Stimulated activated CD8-positive, alpha-beta memory T cell treated with anti-CD3 and anti-CD28 coated beads, Interleukin-12 subunit alpha, Interleukin-12 subunit beta, amount 100 ng/mL, for 24 hours (primary cell): ENCODE results near the gene LAMTOR5.
"Not testable (repeated sequence)": the region's sequence is repeated elsewhere in the genome, so short reads cannot be mapped to it uniquely, and the experiment has no call there.

Experiments used
- DNase-seq: peaks from one replicate; pipeline ENCODE4 v3.0.0-alpha.2; 2020; ENCODE audit errors: extremely low read depth

LAMTOR5 gene

DNA sequence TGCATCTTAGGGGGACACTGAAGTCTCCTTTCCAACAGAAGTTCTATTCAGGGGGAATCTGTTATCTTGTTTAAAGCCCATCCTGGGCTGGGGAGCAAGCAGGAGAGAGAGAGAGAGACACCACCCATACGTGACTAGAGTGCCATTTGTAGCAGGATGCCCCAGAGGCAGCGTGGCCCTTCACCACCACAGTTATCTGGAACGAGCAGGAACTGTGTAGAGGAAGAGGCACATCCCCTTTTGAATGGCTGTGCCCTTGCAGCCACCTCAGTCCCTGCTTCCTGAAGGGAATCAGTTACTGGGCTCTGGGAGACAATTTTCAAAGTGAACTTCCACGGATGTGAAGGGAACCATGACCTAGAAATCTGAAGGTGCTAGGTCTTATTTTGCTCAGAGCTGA is 19.4 kb upstream of the LAMTOR5 start:
- no peak for DNase-seq

DNA sequence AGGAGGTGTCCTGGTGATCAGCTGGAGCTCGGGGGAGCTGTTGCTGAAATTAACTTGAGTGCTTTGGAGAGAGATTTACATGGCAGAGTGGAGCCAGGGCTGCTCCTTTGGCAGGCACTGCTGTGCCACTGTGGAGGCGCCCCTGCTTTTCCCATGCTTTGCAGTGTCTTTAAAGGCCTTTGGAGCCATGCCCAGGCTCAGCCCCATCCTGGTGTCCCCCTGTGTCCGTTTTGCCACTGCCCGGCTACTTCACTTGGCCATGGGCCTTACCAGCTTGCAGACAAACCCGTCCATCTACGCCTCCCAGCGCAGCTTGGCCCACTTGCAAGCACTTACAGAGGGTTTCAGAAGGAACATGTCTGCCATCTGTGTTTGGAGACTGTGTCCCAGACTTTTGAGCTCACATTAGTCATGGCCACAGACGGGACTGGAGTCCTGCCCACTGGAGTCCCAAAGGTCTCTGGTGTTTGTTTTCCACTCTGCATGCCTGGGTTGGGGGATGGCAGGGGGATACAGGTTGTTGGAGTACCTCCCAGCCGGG is 18.2 kb upstream of the LAMTOR5 start:
- DNase-seq, result no peak

DNA sequence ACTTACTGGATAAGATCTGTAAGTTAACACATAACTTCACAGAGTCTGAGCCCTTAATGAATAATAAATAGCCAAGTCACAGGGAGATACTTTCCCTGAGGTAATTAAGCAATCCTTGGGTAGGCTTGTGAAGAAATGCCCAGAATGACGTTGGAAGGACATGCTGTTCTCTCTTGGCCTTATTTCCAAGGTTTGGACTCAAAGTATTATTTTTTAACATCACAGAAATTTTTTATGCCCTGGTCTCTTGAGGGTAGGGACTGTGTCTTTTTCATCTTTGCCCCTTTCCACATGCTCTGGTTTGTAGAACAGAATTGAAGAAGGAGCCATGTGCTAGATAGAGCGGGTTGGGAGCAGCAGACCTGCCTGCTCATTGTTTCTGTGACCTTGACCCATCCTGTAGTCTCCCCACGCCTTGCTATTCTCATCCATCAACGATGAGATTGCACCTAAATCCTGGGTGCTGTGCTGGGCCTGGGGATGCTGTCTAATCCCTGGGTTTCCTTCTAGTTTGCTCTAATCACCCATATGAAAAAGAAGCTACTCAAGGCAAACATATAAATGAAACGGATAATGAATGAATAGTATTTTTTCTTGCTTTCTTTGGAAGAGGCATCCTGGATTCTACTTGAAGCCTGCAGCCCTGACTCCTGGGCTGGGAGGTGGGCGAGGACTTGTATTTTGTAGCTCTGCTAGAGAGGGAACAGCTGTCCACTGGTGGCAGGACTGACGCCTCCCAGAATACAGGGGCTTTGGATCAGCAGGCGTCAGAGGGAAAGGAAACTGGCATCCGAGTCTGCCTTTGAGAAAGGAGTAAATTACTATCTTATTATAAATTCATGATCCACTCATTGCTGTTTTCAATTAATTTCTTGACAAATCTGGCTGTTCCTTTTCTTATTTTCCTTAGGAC is 17.5 kb upstream of the LAMTOR5 start:
- no peak for DNase-seq

DNA sequence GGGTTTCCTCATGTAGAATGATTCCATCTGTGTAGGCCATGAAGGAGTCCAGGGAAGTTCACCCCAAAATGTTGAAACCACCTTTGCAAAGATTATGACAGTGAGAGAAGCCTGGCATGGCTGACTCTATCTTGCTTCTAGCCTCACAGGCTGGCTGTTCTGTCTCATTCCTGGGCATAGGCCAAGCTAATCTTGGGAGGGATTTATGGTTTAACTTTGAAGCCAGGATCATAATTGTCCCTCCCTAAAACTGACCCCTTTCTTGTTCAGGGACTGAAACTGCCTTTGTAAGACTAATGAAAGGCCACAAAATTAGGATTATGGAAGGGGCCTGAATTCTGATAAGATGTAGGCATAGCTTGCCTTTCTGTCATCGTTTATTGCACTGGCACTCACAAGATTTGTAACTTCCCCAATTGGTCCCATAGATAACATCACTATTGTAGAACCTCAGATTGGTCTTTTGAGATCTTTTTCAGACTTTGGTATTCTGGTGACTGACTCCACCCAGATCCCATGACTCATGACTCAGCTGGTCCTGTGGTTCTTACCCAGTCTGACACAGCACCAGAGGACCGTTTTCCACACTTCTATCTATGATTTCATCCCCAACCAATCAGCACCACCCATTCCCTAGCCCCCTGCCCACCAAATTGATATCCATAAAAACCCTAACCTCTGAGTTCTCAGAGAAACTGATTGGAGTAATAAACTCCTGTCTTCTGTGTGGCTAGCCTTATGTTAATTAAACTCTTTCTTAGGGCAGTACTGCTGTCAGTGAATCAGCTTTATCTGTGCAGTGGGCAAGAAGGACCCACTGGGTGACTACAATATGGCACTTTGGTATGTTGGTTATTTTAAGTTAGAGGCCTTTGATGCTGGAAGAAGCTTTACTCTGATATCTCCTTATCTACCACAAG is 13.6 kb upstream of the LAMTOR5 start:
- no peak for DNase-seq

DNA sequence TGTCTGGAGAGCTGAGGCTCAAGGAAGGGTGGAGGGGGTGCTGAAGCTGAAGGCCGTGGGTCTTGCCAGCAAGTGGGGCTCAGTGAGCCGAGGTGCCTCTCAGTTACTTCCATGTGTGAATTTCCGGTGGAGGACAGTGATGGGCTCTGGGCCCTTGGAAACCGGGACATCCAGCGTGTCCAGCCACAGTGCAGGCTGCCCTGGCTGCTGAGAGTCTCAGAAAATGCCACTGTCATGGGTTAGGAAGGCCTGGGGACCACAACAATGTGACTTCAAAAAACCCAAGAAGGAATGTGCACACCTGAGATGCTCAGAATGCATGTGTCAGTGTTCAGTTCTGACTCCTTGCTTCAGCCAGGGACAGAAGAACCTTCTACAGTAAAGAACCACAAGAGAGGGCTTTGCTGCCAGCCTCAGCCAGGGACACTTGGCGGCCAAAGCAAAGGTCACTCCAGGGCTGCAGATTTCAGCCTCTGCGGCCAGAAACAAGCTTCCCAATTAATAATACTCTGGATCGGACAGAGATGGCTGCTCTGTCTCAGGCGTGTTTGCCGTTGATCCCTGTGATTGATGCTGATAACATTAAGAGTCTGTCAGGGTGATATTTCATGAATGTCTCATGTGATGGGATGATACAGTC is 12.6 kb upstream of the LAMTOR5 start:
- DNase-seq, result no peak

DNA sequence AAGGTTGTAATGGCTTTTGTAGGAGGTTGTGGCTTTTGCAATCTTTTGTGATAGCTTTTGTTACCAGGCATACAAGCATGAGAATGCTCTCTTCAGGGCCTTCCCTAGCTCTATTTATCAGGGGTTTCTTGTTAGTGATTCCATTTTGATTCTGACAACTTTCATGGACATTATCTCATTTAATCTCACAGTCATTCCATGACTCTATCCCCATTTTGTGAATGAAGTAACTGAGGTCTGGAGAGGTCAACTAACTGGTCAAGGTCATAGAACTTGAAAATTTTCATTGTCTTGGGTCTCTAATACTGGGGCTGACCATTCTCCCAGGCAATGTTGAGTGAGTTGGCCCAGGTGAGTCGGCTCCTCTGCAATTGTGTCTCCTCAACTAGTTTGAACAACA is 11.2 kb upstream of the LAMTOR5 start:
- DNase-seq, result no peak

DNA sequence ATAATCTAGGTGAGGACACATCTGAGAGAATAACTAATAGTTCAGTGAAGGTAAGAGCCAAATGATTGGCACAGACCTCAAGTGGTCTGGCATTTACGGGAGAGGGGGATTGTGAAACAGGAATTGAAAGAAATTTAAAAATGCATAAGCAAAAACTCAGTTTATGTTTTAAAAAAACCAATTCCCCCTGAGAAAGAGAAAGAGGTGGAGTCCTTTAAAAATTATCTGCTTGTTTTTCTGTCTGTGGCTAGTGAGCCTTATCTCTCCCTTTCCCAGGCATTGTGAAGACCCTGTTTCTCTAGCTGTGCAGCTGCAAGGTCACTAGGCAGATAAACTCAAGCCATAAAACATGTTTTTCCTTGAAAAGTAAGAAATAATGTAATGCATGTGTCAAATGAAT is 5.6 kb upstream of the LAMTOR5 start:
- DNase-seq, result not testable (repeated sequence)

DNA sequence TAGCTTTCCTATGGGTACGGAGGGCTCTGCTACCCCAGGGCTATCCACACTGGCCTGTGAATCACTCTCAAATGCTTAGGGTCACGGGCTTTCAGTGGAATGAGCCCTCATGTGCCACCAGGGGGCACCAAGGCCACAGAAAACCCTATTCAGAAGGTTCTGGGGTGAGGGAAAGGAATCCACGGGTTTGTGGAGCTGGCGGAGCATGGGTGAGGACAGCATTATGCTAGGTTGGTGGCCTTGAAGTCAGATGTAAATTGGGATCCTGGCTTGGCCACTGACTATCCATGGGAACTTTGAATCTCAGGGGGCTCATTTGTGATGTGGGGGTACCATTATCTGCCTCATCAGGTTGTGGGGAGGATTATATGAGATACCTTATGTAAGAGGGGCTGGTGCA is 5.1 kb upstream of the LAMTOR5 start:
- peak; percentile 17 for DNase-seq

DNA sequence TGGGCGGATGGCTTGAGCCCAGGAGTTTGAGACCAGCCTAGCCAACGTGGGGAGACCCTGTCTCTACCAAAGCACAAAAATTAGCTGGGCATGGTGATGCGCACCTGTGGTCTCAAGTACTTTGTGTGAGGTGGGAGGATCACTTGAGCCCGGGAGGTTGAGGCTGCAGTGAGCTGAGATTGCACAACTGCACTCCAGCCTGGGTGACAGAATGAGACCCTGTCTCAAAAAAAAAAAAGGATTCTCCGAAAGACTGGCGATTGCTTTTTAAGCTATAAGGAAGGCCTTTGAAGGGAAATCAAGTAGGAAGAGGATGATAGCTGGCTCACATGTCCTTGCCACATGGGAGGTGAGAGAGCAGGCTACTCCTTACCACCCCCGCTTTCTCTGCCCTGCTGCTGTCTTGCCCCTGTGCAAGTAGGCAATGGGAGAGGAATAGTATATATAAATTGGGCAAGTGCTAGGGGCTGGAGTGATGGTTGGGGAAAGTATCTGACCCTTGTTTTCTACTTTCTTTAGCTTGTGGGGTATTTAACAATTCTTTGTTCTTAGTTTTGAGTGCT is 3.8 kb upstream of the LAMTOR5 start:
- DNase-seq, result no peak

DNA sequence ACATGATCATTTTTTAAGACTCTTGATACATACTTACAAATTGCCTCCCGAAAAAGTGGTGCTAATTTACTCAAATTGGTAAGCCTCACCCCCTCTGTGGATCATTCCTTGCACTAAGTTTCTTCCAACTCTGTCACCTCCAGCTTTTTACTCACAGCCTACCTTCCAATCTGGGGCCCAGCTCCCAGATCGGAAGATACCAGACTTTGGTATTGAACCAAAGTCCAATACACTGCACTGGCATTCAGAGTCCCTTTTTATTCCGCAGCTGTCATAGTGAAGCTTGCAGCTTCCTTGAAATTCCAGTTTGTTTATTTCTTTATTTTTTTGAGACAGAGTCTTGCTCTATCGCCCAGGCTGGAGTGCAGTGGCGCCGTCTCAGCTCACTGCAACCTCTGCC is 1.8 kb upstream of the LAMTOR5 start:
- DNase-seq, result no peak

DNA sequence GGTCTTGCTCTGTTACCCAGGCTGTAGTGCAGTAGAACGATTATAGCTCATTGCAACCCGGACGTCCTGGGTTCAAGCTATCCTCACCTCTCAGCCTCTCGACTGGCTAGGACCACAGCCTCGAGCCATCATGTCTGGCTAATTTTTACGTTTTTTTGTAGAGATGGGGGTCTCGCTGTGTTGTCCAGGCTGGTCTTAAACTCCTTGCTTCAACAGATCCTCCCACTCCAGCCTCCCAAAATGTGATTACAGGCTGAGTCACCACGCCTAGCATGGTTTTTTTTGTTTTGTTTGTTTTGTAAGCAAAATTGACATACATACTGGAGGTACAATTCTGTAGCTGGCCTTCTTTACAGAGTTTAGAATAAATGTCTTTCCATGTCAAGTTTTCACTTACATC is 994 bp upstream of the LAMTOR5 start:
- DNase-seq, result no peak

DNA sequence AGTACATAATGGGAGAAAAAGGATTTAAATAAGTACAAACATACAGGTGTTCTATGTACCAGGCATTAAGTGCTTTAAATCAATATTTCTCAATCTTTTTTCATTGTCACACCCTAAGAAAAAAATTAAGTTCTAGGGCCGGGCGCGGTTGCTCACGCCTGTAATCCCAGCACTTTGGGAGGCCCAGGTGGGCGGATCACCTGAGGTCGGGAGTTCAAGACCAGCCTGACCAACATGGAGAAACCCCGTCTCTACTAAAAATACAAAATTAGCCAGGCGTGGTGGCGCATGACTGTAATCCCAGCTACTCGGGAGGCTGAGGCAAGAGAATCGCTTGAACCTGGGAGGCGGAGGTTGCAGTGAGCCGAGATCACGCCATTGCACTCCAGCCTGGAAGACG is 1.1 kb downstream of the LAMTOR5 start:
- not testable (repeated sequence) for DNase-seq

DNA sequence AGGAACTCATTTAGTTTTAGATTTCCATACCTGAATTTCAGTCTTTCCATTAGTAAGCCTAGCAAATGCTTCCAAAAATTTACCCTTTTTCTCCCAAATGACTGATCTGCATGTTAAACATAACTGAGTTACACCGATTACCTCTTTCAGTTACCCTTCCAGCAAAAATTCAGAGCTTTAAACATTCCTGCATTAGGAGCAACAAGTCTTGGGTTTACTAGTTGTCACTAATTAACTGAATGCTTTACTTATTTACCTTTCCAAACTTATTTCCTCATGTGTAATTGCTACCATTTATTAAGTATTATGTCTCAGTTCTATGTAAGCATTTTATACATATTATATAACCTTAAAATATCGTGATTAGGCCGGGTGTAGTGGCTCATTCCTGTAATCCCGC is 3.1 kb downstream of the LAMTOR5 start:
- no peak for DNase-seq

DNA sequence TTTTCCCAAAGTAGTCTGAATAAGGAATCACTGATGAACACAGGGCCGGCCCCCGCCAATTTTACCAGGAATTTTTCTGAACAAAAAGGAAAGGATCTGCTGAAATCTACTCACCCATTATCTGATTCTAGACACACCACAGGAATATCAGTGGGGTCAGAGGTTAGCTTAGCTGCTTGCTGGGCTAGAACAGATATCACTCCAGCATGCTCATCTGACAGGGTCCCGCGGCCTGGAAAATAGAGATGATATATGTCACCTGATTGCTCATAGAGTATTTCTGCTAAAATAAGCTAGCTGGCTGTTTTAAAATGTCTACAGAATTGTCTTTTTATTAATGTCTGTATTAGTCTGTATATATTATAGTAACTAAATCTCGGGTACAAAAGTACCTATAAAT is 3.7 kb downstream of the LAMTOR5 start:
- DNase-seq, result no peak

DNA sequence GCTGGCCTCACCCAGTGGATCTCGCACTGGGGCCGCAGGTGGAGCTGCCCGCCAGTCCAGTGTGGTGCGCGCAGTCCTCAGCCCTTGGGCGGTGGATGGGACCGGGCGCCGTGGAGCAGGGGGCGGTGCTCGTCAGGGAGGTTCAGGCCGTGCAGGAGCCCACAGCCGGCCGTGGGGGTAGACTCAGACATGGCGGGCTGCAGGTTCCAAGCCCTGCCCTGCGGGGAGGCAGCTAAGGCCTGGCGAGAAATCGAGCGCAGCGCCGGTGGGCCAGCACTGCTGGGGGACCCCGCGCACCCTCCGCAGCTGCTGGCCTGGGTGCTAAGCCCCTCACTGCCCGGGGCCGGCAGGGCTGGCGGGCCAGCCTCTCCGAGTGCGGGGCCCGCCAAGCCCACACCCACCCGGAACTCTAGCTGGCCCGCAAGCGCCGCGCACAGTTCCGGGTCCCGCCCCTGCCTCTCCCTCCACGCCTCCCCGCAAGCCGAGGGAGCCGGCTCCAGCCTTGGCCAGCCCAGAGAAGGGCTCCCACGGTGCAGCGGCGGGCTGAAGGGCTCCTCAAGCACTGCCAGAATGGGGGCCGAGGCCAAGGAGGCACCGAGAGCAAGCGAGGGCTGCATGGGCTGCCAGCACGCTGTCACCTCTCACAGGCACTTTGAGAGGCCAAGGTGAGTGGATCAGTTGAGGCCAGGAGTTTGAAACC is 11.1 kb downstream of the LAMTOR5 start:
- DNase-seq, result not testable (repeated sequence)

DNA sequence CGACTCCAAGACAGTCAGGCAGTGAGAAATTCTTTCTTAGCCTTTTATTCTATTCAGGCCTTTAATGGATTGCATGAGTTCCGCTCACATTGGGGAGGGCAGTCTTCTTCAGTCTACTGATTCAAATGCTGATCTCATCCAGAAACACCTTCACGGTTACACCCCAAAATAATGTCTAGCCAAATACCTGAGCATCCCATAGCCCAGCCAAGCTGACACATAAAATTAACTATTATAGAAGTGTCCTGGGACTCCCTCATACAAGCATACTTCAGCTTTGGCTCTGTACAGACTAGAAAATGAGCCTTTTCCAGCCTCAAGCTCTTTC is 13.0 kb downstream of the LAMTOR5 start:
- DNase-seq, result no peak

DNA sequence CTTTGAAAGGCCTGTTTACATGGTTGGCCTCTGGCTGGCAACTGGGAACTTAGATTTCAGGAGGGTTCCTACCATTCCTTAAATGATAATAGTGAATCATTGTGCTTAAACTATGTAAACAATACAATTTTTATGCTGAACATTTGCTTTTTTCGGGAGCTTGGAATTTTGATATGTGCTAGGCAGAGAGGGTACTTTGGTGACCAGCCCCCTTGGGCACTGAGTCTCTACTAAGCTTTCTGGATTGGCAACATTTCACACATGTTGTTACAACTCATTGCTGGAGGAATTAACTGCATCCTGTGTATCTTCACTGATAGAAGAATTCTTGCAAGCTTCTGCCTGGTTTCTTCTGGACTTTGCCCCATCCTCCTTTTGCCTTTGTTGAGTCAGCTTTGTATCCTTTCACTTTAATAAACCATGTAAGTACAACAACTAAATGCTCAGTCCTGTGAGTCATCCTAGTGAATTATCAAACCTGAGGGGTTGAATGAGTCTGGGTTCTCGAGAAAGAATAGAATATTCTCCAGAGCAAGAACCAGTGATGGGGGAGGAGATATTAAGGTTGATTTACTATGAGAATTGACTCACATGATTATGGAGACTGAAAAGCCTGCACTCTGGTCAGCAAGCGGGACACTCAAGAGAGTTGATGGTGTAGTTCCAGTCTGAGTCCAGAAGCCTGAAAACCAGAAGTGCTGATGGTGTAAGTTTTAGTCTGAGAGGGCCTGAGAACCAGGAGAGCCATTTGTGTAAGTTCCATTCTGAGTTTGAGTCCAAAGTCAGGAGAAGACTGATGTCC is 13.6 kb downstream of the LAMTOR5 start:
- no peak for DNase-seq

DNA sequence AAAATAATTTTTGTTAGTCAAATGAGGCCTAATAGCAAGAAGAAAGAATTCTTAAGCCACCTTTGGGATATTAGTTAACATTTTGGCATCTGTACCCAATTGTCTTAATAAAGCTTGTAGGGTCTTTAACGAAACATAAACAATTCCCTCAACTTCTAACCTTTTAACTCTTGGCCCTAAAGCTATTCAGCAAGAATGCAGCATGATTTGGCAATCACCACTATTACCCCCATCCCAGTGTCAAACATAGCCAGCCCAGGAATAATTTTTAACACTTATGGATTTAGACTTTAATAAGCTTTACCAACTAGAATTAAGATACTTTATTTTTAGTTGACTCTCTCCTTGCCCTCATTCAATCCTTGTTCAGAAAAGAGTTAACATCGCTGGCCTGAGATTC is 14.2 kb downstream of the LAMTOR5 start:
- no peak for DNase-seq

DNA sequence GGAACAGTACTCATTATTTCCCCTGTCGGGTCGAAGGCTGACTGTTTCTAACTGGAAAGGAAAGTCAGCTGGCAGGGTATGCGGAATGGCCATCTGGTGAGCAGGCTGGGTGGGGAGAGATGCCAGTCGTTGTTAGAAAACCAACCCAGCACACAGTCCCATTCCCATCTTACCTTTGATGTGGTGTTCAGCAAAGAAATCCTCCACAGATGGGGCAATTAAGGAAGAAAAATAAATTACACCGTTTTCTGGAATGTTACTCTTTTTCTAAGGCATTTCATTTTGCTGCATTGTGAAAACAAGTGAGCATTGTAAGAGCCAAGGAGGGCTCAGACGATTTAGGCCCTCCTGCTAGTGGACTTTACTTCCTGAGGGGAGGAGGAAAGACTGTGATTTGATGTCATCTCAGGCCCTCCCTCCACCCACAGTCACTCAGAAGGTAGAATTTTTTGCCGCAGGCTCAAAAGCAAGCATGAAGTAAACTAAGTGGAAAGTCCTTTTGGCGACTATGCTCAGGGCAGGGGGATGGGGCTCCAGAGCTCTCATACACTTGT is 16.7 kb downstream of the LAMTOR5 start, which contains the start of gene SLC16A4:
Gene SLC16A4, minus strand, starts transcription at position 335 of the 554 bp plus-strand sequence. CDS start 1,703 bp downstream, outside the sequence.
- DNase-seq, result no peak

DNA sequence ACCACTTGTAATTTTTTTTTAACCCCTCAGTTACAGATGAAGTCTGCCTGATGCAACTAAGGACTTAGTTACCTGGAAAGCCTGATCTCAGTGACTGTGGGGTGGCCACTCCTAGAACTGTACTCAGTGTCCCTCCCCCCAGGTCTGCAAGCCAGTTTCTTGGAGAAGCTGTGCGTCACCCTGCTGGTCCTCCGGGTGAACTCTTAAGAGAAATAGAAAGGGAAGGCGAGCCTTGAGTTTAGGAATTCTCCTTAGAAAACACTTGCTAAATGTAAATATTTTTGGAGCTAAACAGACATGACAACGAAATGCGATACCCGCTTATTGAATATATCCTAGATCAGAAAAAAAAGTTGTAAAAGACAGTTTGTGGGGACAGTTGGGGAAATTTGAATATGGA is 17.4 kb downstream of the LAMTOR5 start:
- DNase-seq, result no peak
